GM18502 (cell line): ENCODE measurements around the gene TSKU.

ENCODE experiments used
- ATAC-seq: cut with Tn5 transposase; IDR thresholded peaks from one replicate; pipeline ENCODE4 v1.9.1; 2021; ENCODE audit warnings: mild to moderate bottlenecking; ENCODE audit not compliant: unreplicated experiment, poor library complexity

TSKU gene

DNA sequence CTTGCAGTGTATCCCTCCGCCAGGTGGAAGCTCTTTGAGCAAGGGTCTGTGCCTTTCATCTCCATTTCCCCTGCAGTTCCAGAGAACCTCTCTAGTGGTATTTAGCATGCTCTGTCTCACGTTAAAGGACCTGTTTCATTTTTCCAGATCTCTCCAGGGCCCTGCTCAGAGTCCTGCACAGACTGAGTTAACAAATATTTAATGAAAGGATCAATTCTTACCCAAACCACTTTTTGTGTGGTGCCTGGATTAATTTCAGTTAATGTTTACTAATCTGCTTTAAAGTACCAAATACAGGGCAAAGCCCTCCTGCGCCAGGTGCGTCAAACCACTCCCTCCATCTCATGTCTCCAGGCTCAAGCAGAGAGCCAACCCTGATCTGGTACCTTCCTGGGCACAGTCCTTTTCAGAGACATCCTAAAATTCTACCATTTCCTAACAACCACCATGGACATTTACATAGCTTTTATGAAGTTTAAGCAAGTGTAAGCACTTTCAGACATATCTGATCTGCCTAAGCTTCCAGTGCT, 58.8 kb downstream of the TSKU start:
- no peak for ATAC-seq

DNA sequence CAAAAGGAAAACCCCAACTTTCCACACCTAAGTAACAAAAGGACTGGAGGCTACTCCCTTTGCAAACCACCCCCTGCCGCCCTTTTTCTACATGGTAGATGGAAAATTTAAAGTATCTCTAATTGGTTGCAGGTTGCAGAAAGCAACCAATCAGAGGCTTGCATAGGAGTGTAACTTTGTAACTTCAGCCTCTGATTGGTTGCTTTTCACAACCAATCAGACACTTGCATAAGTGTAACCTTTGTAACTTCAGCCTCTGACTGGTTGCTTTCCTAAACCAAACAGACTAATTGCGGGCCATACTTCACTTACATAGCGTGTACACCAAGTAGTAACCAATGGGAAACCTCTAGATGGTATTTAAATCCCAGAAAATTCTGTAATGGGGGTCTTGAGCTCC, 60.8 kb downstream of the TSKU start:
- ATAC-seq = no peak

DNA sequence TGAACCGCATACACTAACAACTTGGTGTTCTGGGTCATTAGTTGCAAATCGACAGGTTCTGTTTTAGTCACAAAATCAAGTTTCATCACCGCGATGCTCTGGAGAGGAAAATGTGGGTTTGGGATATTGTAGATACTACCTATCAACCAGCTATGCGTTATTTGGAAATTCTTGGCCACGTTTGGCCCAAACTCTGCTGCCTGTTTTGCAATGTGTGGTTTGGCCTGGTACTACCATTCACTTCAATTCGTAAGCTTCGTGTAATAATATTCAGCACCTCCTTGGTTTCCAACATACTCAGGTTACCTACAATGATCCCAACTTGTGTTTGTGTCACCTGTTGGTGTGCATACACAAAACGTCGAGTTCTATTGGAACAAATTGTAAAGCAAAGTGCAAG, 61.4 kb downstream of the TSKU start:
- ATAC-seq = no peak

DNA sequence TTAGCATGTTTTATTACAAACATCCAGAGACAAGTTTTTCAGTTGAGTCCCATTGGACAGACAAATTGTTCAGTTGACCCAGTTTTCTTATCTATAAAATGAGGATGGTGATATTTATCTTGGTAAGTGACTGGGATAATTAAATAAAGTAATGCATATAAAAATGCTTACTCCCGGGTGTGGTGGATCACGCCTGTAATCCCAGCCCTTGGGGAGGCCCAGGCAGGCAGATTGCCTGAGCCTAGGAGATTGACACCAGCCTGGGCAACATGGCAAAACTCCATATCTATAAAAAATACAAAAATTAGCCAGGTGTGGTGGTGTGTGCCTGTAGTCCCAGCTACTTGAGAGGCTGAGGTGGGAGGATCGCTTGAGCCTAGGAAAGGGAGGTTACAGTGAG, 61.9 kb downstream of the TSKU start:
- ATAC-seq = no peak

DNA sequence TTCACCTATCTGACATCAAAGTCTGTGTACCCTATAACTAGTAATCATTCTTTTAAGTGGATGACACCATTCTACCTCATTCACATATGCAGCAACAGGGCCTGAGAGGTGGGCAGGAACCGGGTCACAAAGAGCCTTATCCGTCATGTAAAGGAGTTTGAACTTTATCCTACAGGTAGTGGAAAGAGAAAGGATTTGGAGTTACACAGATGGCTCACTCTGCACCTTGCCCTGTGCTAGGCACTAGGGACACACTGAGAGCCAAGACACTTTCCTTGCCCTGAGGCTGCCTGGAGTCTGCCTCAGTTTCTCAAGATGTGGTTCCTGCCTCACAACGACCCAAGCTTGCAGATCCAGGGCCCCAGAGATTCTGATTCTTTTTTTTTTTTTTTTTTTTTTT, 63.3 kb downstream of the TSKU start:
- ATAC-seq = no peak
